GM19455 (cell line): ENCODE results near the gene CARD10.
"Not testable (repeated sequence)": the region's sequence is repeated elsewhere in the genome, so short reads cannot be mapped to it uniquely, and the experiment has no call there.

Experiments used
- ATAC-seq: cut with Tn5 transposase; IDR thresholded peaks from one replicate; pipeline ENCODE4 v1.9.1; 2021; ENCODE audit not compliant: unreplicated experiment

CARD10 gene

DNA sequence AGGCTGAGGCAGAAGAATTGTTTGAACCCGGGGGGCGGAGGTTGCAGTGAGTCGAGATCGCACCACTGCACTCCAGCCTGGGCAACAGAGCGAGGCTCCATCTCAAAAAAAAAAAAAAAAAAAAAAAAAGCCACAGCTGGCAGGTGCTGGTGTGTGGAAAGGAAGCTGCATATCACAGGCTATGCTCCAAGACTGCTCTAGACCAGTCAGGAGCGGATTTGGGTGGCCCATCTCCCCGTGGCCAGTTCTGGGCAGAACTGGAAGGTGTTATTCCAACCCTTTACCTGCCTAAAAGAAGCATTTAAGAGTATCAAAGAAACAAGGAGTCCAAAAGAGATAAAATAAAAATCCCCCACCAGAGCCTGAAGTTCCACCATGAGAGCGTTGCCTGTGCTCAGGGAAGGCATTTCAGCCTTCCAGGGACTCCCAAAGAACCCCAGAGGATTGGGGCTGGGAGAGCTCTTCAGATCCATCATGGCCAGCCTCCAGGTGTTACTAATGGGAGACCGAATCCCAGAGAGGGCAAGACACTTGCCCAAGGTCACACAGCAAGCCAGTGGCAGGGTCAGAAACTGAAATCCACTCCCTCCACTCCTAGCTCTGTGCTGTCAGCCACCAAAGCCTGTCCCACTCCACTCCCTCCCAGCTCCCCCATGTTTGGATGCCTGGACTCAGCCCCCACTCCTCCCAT, 47.3 kb downstream of the CARD10 start:
- ATAC-seq, result no peak

DNA sequence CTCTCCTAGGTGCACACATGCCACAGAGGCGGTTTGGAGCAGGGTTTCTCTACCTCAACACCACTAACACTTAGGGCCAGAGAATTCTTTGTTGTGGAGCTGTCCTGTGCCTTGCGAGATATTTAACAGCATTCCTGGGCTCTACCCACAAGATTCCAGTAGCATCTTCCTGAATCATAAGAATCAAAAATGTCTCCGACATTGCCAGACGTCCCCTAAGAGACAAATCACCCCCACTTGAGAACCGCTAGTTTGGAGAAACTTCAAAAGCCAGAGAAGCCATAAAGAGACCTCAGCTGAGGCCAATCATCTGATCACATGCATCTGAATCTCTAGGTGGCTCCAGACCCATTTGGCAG, 49.1 kb downstream of the CARD10 start:
- ATAC-seq, result no peak

GRCh38 chr22:37469416-37470086, 49.7 kb downstream of the CARD10 start:
- ATAC-seq, result no peak

GRCh38 chr22:37468201-37468695, 51.0 kb downstream of the CARD10 start:
- ATAC-seq, result not testable (repeated sequence)

- no peak for ATAC-seq
Observed at GRCh38 chr22:37467391-37467955, 51.7 kb downstream of the CARD10 start.

- no peak for ATAC-seq
Observed at GRCh38 chr22:37464181-37464580, 55.0 kb downstream of the CARD10 start.

- ATAC-seq, result no peak
Observed at GRCh38 chr22:37462983-37463382, 56.2 kb downstream of the CARD10 start.

DNA sequence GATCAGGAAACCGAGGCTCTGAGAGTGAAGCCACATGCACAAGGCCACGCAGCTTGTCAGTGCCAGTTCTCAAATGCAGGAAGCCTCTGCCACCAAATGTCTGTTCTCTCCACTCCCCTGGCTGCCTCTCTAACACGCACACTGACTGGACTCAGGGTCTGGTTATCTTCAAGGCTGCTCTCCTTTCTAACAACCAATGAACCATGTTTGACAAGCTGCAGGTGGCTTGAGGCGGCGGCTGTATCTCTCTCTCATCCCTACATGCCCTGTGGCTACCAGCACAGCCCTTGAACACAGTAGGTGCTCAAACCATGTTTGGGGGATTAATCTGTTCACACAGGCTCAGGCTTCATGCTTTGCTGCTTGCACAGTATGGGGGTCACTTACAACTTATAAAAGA, 56.8 kb downstream of the CARD10 start:
- no peak for ATAC-seq

- no peak for ATAC-seq
Observed at GRCh38 chr22:37461961-37462360, 57.3 kb downstream of the CARD10 start.

DNA sequence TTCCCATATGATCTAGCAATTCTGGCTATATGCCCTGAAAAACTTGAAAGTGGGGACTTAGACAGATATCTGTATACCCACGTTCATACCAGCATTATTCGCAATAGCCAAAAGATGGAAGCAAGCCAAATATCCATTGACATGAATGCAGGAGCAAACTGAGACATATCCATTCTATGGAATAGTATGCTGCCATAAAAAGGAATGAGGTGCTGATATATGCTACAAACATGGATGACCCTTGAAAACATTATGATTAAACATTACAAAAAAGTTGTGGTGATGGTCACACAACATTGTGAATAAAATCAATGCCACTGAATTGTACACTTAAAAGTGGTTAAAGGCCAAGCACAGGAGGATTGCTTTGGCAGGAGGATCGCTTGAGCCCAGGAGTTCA, 58.5 kb downstream of the CARD10 start:
- ATAC-seq, result no peak

DNA sequence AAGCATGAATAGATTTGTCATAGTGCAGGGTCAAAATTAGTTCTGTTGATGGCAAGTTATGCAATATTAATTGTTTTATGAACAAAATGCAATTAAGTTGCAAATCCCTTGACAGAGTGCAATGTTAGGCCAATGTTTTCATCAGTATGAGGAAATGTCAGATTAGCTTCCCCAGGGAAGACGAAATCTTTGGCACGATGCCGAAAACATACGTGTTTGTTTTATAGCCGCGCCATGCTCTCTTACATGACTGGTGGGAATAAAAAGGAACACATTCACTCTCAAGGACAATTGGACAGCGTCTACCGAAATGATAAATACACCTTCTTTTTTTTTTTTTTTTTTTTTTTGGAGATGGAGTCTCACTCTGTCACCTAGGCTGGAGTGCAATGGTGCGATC, 60.0 kb downstream of the CARD10 start:
- no peak for ATAC-seq

- ATAC-seq, result no peak
Observed at GRCh38 chr22:37457093-37457893, 61.9 kb downstream of the CARD10 start.

GRCh38 chr22:37456346-37456745, 62.9 kb downstream of the CARD10 start:
- ATAC-seq, result no peak

DNA sequence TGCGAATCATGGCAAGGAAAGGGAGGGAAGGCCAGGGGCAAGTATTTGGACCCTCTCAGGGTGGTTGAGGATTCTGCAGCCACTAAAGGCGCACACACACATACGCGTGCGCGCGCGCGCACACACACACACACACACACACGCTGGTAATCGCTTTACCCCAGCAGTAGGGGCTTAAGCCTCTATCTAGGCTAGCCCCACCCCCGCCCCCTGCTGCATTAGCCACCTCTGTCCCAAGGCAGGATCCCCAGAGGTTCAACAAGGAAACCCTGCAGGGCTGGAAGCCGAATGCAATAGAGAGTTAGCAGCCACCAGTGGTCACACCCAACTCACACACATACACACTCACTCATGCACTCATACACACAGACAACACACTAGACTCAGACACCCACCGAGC, 63.3 kb downstream of the CARD10 start:
- ATAC-seq, result no peak

DNA sequence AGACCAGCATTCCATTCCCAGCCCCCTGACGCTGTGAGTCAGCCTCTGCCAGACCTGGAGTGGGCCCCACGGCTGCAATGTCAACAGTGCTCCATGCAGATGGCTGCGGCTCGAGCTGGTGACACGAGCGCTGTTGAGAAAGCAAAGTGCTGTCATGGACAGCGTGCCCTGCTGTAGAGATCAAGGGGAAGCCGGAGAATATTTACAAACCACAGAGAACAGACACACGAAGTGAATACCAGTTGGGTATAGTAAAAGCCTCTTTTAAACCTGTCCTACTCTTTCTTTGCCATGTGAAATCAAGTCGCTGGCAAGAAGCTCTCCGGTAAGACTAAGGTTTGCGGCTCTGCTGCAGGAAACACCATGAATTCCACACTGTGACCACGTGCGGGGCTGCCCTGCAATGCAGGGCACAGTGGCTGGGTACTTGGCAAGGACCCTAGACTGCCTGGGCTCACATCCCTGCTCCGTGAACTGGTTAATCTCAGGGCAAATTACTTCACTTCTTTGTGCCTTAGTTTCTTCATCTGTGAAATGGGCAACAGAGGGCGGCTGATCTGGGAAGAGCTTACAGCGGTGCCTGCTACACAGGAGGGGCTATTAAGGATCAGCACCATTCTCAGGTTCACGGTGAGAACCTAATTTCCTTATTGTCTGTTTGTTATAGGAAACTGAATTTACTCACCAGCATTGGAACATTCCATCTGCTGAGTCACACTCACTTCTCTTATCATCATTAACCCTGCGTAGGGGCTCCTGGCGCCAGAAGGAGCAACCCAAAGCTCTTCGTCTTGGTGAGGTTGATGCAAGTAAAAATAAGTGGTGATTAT, 64.1 kb downstream of the CARD10 start:
- ATAC-seq, result no peak

DNA sequence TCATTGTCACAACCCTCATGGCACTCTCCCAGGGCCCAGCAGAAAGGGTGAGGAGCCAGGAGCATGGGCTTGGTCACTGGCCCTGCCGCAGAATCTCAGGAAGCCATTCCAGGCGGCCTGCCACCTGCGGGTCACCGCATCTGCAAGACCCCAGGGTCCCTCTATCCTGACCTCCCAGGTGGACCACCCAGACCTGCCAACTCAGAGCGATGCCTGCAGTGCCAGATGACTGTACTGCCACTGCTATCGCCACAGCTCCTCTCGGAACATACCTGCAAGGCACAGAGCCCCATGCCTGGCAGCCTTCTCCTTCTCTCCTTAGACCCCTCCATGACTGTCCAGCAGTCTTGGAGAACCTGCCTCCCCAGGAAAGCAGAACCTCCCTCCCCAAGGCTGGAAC, 65.5 kb downstream of the CARD10 start:
- no peak for ATAC-seq

DNA sequence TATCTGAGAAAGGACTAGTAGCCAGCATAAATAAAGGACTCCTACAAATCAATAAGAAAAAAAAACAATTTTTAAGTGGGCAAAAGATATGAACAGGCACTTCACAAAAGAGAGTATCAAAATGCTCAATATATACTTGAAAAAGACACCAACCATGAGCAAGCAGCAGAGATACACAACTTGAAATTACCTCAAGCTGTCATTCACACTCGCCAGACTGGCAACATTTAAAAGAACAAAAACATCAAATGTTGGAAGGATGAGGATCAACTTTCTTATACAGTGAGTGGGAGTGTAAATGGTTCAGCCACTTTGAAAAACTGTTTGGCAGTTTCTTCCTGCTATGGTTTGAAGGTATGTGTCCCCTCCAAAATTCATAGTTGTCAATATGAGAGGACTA, 68.0 kb downstream of the CARD10 start:
- ATAC-seq, result no peak

- no peak for ATAC-seq
Observed at GRCh38 chr22:37449331-37450001, 69.7 kb downstream of the CARD10 start.

GRCh38 chr22:37448516-37449127, 70.6 kb downstream of the CARD10 start:
- ATAC-seq, result no peak

DNA sequence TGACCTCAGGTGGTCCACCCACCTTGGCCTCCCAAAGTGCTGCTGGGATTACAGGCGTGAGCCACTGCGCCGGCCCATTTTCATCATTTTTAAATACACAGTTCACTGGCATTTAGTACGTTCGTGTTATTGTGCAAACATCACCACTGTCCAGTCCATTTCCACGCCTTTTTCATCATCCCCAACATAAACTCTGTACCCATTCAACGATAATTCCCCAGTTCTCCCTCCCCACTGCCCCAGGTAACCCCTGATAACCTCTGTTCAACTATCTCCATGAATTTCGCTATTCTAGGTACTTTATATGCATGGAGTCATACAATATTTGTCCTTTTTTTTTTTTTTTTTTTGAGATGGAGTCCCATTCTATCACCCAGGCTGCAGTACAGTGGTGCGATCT, 73.7 kb downstream of the CARD10 start:
- no peak for ATAC-seq
